Activated CD4-positive, alpha-beta T cell treated with anti-CD3 and anti-CD28 coated beads for 4 hours (primary cell): ENCODE measurements around the gene C19orf44.
A peak's percentile ranks its signal among the peaks of the same experiment; 100 is the strongest.

Experiments used
- DNase-seq, 2 donors: peaks; one replicate each; pipeline ENCODE4 v3.0.0-alpha.2; 2020

The C19orf44 gene

DNA sequence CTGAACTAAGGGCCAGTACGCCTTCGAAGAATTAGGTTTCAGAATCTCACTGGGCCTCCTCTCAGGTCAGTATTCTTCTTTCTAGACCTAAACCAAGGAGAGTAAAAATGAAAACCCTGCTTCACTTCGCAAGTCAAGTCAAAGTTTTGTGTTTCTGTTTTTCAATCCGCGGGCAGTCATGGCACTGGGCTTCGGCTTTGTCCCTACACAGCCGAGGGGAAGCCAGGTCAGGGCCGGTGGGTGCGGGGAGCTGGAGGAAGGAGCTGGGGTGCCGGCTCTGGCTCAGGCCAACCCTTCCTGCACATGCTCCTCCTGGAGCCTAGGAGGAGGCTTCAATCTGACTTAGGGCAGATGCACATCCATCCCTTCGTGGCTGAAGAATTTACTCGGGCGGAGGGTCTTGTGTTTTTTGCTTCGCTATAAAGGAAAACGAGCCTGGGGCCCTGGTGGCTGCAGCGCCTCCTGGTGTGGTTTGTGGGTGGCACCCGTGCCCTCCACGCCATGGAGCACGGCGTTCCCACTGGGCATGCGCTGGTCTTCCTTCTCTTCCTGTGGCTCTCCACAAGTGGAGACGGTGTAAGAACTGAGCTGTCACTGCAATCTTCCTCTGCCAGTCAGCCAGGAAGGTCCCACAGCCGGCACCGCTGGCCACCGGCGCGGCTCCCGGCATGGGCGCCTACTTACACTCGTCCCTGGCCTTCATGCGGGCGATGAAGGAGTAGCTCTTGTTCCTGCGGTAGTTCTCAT, 22.5 kb downstream of the C19orf44 start:
- no peak for DNase-seq

DNA sequence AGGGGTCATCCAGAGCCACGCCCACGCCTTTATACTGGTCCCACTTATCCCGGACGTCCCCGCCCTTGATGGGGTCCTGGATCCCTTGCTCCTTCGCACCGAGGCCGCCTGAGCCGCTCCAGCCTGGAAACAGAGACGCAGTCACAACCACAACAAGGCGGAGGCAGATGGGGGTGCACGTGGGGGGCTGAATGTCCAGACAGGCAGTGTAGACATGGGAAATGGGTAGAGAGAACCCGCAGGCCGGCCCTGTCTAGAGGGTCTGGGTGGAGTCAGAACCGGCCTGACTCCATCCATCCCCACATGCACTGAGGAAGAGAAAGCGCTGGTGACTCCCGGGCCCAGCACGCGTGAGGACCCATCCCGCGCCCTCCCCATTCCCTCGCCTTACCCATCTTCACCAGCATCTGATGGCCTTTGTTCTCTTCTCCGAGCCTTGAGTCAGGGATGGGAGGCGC, 23.1 kb downstream of the C19orf44 start:
- DNase-seq = no peak

DNA sequence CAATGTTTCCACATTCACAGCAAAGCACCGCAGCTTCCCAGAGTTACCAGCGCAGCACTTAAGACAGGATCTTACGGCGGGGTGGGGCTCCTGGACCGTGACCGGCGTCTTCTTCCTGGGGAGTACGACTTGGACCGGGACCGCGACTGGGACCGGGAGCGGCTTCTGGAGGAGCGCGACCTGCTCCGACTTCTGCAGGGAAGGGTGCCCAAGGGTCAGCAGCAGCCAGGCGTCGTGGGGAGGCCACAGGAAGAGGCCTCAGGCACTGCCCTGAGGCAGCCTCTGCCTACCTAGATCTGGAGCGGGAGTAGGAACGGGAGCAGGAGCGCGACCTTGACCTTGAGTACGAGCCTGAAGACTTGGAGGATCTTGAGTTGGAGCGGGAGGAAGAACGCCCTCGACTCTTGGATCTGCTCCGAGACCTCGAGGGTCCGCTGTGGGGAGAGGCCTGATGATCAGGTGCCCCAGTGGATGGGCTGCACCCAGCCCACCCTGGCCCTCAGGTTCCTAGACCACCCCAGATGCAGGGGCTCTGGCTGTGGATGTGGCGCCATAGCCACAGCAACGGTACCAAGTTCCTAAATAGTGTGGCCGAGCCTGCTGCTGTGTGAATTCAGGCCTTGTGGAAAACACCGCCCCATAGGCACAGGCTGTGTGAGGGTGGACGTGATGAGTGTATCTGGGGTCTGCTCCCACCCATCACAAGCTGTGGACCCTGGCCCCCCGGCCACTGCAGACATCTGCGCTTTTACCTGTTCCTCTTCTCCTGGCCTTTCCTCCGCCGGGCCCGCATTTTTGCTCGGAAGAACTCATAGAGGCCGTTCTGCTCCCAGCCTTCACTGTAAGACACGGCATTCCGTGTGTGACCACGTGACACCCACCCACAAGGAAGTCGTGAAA, 24.1 kb downstream of the C19orf44 start:
- no peak for DNase-seq

DNA sequence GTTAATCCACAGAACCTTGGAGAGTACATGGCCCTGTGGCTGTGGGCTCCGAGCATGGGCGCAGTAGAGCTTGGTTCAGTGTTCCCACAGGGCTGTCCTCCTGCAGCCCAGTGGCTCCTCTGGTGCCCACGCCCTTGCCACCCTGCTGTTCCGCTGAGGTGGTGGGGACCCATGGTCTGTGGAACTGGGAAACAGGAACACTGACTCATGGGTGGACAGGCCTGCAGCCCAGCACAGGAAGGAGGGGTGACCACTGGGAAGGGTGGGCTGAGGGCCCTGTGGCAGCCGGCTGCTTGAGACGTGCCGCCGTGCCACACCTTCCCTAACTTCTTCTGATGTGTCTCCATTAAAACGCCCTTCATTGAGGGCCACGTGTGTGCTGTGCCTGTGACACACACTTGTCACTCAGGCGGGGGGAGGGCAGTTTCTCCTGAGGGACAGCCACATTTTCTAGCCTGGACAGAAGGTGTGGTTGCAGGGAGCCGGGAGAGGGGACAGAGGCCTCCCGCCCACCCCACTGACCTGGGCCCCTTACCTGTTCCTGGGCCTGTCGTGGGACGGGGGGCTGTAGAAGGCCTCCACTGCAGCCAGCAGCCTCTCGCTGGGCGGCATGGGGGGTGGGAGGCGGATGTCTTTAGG, 24.9 kb downstream of the C19orf44 start:
- no peak for DNase-seq

DNA sequence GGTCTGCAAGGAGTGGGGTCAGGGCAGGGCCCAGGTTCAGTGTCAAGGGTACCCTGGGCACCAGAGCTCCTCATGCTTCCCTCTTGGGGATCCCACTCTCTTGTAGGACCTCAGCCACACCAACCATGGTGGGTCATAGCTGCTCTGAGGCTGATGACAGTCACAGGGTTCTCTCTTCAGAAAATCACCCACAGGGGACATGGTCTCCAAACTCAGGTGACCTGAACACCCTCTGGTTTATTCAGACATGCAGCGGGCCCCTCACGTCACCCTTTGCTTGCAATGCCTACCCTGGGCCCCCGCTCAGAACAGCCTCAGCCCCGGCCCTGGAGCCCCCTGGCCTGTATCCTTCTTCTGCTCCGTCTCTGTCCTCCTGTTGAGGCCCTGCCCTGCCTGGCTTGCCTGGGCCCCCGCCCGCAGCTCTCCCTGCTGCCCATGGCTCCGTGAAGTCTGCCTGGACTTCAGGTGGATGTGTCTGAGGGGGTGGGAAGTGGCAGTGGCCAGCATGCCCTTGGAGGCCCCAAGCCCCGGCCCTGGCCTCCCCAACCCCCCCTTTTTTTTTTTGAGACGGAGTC, 25.6 kb downstream of the C19orf44 start:
- no peak for DNase-seq

DNA sequence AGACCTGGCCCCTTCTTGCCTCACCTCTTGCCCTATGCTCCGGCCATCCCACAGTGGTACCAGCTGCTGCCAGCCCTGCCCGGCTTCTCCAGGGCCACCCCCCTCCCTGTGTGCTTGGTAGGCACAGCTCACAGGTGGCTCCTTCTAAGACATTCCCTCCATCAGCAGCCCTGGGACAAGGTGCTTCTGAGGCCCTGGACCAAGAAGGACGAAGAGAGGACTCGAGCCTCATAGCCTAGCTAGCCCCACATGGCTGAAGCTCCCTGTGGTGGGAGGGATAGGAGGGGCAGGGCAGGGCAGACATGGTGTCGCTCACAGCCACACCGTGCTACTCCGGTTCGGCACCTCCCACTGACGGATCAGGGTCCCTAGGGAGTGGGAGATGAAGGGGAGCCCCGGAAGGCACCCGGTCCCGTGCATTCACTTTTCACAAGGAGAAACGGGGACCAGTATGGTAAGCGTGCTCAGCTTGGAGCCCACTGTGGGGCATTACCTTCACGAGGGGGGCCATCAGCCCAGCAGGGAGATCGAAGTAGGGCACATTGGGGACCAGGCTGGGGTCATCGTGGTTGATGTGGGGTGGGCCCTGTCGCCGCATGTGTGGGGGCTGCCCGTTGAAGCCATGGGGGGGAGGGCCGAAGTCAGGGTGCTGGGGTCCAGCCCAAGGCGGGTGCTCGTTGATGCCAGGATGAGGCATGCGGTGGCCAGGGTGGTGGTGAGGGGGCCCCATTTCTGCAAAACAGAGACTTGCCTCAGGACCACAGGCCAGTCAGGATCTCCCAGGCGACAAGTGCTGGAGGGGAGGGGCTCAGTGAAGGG, 26.6 kb downstream of the C19orf44 start:
- DNase-seq = no peak

DNA sequence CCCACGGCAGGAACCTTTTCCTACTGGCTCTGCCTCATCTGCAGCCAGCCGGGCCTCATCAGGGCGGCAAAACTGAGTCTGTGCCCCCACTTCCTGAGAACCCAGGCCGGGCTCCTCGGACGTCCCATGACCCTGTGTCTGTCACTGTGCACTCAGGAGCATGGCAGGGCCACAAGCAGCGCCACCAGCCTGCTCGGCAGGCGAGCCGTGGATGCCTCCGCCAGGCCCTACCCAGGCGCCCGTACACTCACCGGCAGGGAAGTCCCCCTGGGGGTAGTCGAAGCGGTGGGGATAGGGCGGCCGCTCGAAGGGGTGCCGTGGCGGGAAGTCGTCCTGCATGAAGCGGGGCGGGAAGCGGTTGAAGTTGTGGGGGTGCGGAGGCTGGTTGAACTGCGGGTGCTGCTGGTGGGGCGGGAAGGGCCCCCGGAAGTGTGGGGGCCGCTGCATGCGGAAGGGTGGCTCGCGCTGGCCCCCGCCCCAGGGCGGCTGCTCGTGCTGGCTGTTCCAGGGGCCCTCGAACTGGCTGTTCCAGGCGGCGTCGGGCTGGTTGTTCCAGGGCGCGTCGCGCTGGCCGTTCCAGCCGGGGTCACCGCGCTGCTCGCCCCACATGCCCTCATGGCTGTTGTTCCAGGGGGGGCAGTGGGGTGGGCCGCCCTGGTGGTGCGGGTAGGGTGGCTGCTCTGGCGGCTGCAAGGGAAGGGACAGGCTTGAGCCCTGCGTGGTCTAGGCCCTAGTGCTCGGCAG, 29.0 kb downstream of the C19orf44 start:
- no peak for DNase-seq

DNA sequence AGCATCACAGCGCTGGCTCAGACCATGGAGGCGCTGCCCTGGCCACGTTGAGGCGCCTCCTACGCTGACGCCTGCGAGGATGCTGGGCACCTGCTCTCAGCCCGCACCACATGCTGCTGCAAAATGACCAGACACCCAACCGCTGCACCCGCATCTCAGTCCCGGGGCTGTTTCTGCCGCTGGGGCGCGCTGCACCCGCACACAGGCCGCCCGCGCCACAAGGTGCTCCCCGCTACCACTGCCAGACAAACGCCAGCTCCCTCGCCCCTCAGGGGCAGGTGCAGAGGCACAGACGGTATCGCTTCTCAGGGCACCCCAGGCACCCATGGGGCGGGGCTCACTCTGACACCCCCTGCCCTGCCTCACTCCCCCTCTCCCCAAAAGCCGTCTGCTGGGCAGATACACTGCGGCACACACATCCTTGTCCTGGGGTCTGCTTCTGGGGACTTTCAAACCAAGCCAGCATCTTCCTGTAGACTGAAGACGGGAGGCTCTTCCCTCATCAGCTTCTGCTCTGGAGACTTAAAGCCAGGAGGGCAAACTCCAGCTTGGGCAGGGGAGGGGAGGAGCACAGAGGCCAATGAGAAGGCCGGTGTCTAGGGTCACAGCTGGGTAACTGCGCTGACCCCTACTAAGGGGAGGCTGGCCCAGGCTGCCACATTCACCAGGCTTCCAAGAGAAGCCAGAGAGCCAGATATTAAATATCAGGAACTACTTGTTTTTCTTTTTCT, 29.7 kb downstream of the C19orf44 start:
- no peak for DNase-seq

DNA sequence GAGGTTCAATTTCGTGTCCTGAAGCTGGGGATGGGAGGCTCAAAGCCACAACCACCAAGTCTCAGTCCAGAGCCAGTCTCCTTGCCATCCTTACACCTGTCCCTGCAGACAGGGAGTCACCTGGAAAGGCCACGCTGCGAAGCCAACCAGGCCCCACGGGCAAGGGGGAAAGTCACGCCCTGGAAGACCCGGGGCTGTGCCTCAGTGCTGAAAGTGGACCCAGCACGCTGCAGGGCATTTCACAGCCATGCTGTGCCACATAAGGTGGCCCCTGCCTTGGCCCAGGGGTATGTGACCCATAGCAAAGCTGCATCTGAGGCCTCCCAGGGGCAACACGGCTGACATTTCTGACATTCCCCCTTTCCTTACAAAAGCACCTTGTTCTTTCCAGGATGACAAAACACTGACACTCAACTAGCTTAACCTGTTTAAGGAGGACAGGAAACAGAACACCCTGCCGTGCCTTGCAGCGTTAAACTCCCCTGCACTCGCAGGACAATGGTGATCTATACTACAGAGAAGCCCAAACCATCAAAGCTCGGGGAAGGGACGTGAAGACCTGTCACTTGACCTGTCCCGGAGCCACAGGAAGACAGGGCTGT, 31.2 kb downstream of the C19orf44 start:
- no peak for DNase-seq

DNA sequence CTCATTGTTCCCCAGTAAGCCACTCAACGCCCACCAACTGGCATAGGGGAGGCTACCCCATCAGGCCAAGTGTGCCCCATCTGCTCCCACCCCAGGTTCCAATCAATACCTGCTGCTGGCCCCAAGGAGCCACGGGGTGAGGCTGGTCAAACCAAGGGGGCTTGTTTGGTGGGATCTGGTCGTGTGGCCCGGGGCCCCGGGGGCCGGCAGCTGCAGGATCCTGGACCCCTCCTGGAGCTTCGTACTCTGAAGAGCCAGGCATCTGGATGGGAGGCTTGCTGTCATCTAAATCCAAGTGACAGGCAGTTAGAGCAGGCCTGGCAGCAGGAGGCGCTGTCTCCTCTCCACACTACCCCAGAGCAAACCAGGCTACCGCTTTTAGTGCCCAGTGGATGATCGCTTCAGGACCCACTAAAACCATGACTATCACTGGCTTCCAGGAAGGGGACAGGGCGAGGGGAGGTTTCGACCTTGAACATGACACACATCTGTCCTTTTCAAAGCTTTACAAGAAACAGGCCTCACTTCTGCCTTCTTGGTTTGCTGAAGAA, 31.9 kb downstream of the C19orf44 start:
- peak; percentile 22 to 39 for DNase-seq

DNA sequence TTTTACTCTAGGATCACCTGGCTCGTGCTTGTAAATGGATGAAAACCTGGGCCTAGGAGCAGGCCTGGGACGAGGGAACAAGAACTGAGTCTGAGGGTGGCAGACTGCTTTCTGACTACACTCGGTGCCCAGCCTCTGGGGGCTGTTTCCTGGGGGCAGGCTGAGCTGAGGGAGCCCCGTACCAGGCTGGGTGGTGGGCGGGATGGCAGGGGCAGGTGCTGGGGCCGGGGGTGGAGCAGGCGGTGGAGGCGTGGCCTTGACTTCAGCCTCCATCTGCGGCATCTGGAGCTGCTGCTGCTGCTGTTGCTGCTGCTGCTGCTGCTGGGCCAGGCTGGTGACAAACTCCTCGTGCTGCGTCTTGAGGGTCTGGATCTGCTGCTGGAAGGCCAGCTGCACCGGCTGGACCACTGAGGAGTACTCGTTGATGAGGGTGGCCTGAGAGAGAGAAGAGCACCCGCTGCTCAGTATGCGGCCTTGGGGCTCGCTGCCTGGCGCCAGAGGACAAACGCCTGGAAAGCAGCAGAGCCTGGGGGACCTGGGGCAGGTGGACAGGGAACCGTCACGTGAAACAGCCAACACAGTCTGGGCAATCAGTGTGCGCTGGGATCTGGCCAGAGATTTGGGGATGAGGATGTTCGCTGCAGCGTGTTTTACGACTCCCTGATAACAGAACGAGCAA, 33.4 kb downstream of the C19orf44 start:
- no peak for DNase-seq

DNA sequence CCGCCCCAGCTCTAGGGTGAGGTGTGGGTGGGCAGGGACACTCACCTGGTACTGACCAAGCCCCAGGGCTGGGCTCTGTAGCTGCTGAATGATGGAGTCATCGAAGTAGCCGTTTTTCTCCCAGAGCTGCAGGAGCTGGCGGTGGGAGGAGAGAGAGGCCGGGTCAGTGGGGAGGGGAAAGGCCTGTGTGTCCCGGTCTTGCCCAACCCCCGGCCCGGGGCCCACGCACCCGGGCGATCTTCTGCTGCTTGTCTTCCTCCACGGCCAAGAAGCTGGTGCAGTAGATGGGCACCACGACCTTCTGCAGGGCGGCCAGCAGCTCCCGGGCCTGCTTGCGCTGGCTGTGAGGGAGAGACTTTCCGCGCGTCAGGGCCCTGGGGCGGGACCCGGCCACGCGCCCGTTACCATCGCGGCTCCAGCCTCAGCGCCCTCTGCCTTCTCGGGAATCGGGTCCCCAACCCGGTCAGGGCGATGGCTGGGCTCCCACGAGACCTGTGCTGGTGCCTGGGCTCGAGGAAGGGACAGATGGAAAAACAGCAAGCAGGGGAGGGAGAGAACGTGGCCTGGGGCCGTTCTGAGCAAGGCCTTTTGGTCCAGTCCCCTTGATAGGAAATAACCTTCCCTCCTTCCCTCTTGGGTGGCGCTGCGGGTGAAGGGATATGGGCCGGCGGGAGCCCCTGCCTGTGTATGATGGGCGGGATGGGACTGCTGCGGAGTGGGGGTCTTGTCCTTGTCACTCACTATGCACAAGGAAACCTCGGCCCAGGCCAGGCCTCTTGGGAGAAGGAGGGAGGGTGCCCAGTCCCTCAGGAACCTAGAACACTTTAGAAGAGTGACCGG, 34.6 kb downstream of the C19orf44 start:
- no peak for DNase-seq

DNA sequence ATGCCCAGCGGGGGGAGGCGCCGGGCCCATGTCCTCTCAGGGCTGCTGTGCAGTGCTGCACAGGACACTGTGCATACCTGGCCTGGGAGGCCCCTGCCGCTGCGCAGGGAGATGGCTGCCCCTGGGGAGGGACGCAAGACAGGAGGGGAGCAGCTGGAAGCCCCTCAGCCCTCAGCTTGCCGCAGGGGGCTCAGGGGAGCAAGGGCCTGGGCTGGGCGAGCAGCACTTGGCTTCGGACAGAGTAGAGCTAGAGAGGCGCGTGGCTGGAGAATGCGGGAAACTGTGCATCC, 35.1 kb downstream of the C19orf44 start:
- no peak for DNase-seq

DNA sequence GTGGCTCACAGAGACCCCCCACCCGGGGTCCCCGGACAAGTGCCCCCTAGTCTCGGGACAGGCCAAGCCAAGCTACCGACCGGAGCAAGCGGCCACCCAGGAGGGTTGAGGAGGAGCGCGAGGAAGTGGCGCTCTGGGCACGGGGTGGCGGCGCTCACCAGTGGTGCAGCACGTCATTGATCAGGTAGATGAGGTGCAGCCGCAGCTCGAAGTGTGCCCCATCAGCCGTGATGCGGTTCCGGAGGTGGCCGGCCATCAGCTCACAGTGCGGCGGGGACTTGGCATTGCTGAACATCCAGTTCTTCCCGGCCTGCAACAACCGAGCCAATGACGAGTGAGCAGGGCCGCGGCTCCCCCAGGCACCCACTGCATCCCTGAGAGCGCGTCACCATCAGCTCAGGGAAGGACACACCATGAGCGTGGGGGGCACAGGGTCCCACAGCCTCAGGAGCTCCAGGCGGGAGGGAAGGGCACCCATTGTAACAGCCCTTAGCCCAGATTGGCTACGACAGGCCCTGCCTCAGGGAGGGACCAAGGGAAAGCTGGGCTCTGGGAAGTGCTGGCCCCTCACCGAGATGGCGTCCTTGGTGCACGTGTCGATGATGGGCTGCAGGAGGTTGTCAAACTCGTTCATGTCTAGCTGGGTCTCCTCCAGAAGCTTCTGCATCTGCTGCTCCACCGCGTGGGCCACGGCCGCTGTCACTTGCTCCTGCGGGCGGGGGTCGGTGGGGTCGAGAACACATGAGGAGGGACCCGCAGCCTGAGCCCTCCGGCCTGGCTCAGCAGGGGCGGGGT, 36.4 kb downstream of the C19orf44 start:
- DNase-seq = no peak

DNA sequence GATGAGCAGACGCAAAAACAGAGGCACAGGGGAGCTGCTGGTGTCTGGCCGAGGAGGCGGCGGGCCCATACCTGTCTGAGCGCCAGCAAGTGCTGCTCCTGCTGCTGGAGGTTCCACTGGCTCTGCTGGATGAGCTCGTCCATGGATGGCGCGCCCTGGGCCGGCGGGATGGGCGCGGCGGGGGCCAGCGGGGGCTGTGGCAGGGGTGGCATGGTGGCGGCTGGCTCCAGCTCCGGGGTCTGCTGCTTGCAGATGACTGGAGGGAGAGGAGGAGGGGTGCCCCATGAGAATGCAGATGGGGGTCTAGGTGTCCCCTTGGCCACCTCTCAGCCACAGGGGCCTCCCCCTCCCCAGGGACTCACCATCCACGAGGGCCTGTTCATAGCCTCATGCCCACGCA, 39.2 kb downstream of the C19orf44 start:
- DNase-seq = no peak

DNA sequence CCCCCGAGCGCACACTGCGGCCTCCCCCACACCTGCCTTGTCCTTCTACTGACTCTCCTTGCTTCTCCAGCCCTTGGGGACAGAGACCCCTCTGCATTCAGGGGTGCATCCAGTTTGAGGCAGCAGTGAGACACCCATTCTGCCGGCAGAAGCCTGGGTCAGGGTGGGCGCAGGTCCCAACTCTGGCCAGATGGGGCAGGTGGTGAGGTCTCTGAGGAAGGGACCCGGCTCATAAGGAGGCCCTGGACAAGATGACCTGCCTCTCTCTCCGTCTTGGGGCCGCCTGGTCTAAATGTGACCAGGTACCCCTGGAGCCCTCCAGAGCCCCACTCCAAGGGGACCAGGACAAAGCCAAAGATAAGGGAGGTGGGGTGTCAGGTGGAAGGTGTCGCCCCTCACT, 39.9 kb downstream of the C19orf44 start:
- DNase-seq = no peak

DNA sequence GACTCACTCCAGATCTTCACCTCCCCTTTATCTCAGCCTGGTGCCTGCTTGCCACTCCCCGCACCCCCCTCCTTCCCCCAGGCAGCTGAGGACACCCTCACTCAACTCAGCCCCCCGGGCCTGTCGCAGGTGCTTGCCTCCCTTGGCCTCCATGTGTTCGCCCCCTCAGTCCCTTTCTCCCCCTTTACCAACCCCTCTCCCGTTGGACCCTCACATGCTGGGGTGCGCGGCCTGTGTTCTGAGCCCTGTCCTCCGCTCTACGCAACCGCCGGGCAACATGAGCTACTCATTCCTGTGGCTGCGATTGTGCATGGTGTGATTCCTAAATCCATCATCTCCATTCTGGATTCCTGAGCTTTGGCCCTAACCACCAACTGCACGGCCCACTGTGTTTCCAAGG, 40.9 kb downstream of the C19orf44 start:
- no peak for DNase-seq

DNA sequence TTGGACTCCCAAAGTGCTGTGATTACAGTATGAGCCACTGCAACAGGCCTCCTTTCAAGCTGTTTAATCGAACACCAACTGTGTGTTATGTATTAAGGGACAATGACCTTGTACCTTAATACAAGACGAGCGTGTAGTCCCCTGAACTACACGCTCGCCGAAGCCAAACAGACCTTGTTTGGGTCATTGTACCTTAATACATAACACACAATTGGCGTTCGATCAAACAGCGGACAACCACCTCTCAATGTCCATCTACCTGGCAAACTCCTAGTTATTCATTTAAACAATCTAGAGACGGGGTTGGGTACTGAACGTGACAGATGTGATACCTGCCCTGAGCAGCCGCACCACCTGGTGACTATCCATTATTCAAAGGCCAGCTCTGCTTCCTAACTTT, 44.8 kb downstream of the C19orf44 start:
- DNase-seq = no peak
